ENCODE data around the gene MAOB. TPM values are rescaled to one million over a fixed set of nuclear protein-coding genes. Genes with fewer than 3 reads are reported as not detected.

MAOB gene
- polyA plus RNA-seq, 1 experiment, result not detected

- CTCF ChIA-PET, result no interaction called here
- no peaks in the 10 kb centered on the region for H3K36me3 ChIP-seq (ENCODE audit: control insufficient read depth, insufficient read depth, low read length)
- H3K27me3 ChIP-seq (ENCODE audit: control insufficient read depth, insufficient read depth, low read length), result no peaks in the 10 kb centered on the region
- DNase-seq (ENCODE audit: low read depth), result no peak
- no peak for TF ChIP-seq CTCF (IDR thresholded peaks at IDR 0.05; ENCODE audit: insufficient read depth, low read depth, low read length)
- POLR2A ChIA-PET, result no interaction called here
- no peak overlapping the region for H3K4me3 ChIP-seq (ENCODE audit: low read depth, low read length)
Measured at GRCh38 chrX:43860646-43861370, 21.4 kb downstream of the MAOB start.

GRCh38 chrX:43853225-43853828 lies 28.9 kb downstream of the MAOB start:
- H3K36me3 ChIP-seq (ENCODE audit: control insufficient read depth, insufficient read depth, low read length), result no peaks in the 10 kb centered on the region
- DNase-seq (ENCODE audit: low read depth), result no peak
- no peak for TF ChIP-seq CTCF (IDR thresholded peaks at IDR 0.05; ENCODE audit: insufficient read depth, low read depth, low read length)
- CTCF ChIA-PET, result no interaction called here
- H3K4me3 ChIP-seq (ENCODE audit: low read depth, low read length), result no peak overlapping the region
- H3K27me3 ChIP-seq (ENCODE audit: control insufficient read depth, insufficient read depth, low read length), result no peaks in the 10 kb centered on the region
- POLR2A ChIA-PET, result no interaction called here

GRCh38 chrX:43850629-43851028 lies 31.6 kb downstream of the MAOB start:
- Histone ChIP-seq H3K4me3 (ENCODE audit: low read depth, low read length) (no peak overlapping the region), H3K27me3 (ENCODE audit: control insufficient read depth, insufficient read depth, low read length) (no peaks in the 10 kb centered on the region), H3K36me3 (ENCODE audit: control insufficient read depth, insufficient read depth, low read length) (no peaks in the 10 kb centered on the region)
- no peak for DNase-seq (ENCODE audit: low read depth)
- no peak for TF ChIP-seq CTCF (IDR thresholded peaks at IDR 0.05; ENCODE audit: insufficient read depth, low read depth, low read length)
- ChIA-PET CTCF (no interaction called here), POLR2A (no interaction called here)

GRCh38 chrX:43849173-43849572 lies 33.1 kb downstream of the MAOB start:
- Histone ChIP-seq H3K27me3 (ENCODE audit: control insufficient read depth, insufficient read depth, low read length) (no peaks in the 10 kb centered on the region), H3K36me3 (ENCODE audit: control insufficient read depth, insufficient read depth, low read length) (no peaks in the 10 kb centered on the region), H3K4me3 (ENCODE audit: low read depth, low read length) (no peak overlapping the region)
- TF ChIP-seq CTCF (IDR thresholded peaks at IDR 0.05; ENCODE audit: insufficient read depth, low read depth, low read length), result no peak
- ChIA-PET POLR2A (no interaction called here), CTCF (no interaction called here)
- no peak for DNase-seq (ENCODE audit: low read depth)

- ChIA-PET CTCF (no interaction called here), POLR2A (no interaction called here)
- DNase-seq (ENCODE audit: low read depth), result no peak
- no peak for TF ChIP-seq CTCF (IDR thresholded peaks at IDR 0.05; ENCODE audit: insufficient read depth, low read depth, low read length)
- no peaks in the 10 kb centered on the region for H3K36me3 ChIP-seq (ENCODE audit: control insufficient read depth, insufficient read depth, low read length)
- H3K4me3 ChIP-seq (ENCODE audit: low read depth, low read length), result no peak overlapping the region
- no peaks in the 10 kb centered on the region for H3K27me3 ChIP-seq (ENCODE audit: control insufficient read depth, insufficient read depth, low read length)
Measured at GRCh38 chrX:43847352-43847751, 34.9 kb downstream of the MAOB start.

All from BJ (cell line).